ENCODE measurements around the gene CHST11. TPM values are rescaled to one million over a fixed set of nuclear protein-coding genes. Genes with fewer than 3 reads are reported as not detected.

The CHST11 gene
- total and polyA plus RNA-seq, 10 of the 15 experiments (the other 5 are each of a cell fraction or from before 2014, with no cell fraction given): 1.9 to 38.1 (median 17.2) TPM

GRCh38 chr12:104764225-104765091, 307.7 kb downstream of the CHST11 start:
- FAIRE-seq (no peak), ATAC-seq (peak; percentile 60), DNase-seq (ENCODE audit: low read depth, low spot score) (peak; percentile 36)
- ChIA-PET CTCF (no interaction called here), SMC1A (ENCODE audit: uncharacterized antibody, unreplicated experiment) (interaction anchor here (0.7 to 2.6 kb wide), 13 partner anchors 17 to 383 kb away, joined by 3 to 9 read pairs (median 3); no protein-coding TSS in a partner anchor), POLR2A (interaction anchor here (1.7 kb wide), 1 partner anchor 25 kb away, joined by 7 read pairs; no protein-coding TSS in a partner anchor), RAD21 (ENCODE audit: unreplicated experiment) (interaction anchor here (1.0 to 1.8 kb wide), 6 partner anchors 24 to 383 kb away, joined by 3 to 10 read pairs (median 6); no protein-coding TSS in a partner anchor)
- H3K27me3 ChIP-seq (replicated peaks in 1 of 2; ENCODE audit: control insufficient read depth in 2 of 2, insufficient read depth in 2 of 2, low read length in 1 of 2): no peaks in the 10 kb centered on the region
- H3K4me1 ChIP-seq (ENCODE audit: control insufficient read depth, insufficient read depth, low read length): peaks cover 13% of the 10 kb centered on the region
- in situ Hi-C loops (cut with MboI) (no loop called here), intact Hi-C loops (cut with micrococcal nuclease; ENCODE audit: unreplicated experiment) (no loop called here)
- no peak overlapping the region for H3K4me3 ChIP-seq
- no TSS peak for BruUV-seq (replicated peaks)
- no peaks in the 10 kb centered on the region for H3K79me2 ChIP-seq (ENCODE audit: control insufficient read depth, insufficient read depth, low read length)
- H3K36me3 ChIP-seq (ENCODE audit: control insufficient read depth in 2 of 2, insufficient read depth in 2 of 2, low read length in 1 of 2): no peaks in the 10 kb centered on the region; a peak in 2 of 4 replicates
- no peak overlapping the region; the same call in 1 of the 2 replicates for H3K9ac ChIP-seq (ENCODE audit: control insufficient read depth, insufficient read depth, low read length)
- H4K20me1 ChIP-seq (ENCODE audit: control insufficient read depth, insufficient read depth): no peaks in the 10 kb centered on the region; the same call in 1 of the 2 replicates
- no peaks in the 10 kb centered on the region; the same call in 2 of the 3 replicates for H3K9me3 ChIP-seq (replicated peaks; ENCODE audit: control insufficient read depth, insufficient read depth, low read length)
- WGBS (ENCODE audit: insufficient coverage, insufficient replicate concordance, low lambda C conversion rate, missing lambda C conversion rate): 28% methylated on average over 8 of the region's 8 CpGs
- no peak overlapping the region for H3K27ac ChIP-seq (ENCODE audit: control insufficient read depth, insufficient read depth)
- H3K4me2 ChIP-seq (ENCODE audit: control insufficient read depth, insufficient read depth): peak overlapping the region; percentile 47; the same call in 1 of the 2 replicates
- H2AFZ ChIP-seq (ENCODE audit: control insufficient read depth, low read depth, low read length): peak overlapping the region; percentile 37; the same call in 1 of the 2 replicates
- no peak for TF ChIP-seq NRF1 (conservative IDR thresholded peaks at IDR 0.05; ENCODE audit: low read depth, low read length)
- no peak for TF ChIP-seq NR2F1 (conservative IDR thresholded peaks at IDR 0.05)
- no peak for TF ChIP-seq POU2F2 (IDR thresholded peaks at IDR 0.05; ENCODE audit: borderline replicate concordance, low read depth, low read length)
- no peak for TF ChIP-seq USF1 (IDR thresholded peaks at IDR 0.05; ENCODE audit: borderline replicate concordance, extremely low read length, insufficient read depth, low read depth, low read length)
- peak; percentile 46 to 52 for TF ChIP-seq IKZF2 (IDR thresholded peaks at IDR 0.05)
- TF ChIP-seq SPI1 (IDR thresholded peaks at IDR 0.05; ENCODE audit: borderline replicate concordance, insufficient read depth, low read depth, low read length): 0 out of 2 replicates have a peak, but pooled peaks have one; percentile 2
- no peak for TF ChIP-seq CTCF (IDR thresholded peaks at IDR 0.05 in 2 of 3, conservative IDR thresholded peaks at IDR 0.05 in 1 of 3; ENCODE audit: control insufficient read depth in 2 of 3, extremely low read depth in 1 of 3, insufficient read depth in 1 of 3, low read depth in 3 of 3, low read length in 3 of 3)
- TF ChIP-seq MTA2 (IDR thresholded peaks at IDR 0.05; ENCODE audit: low read depth): no peak
- TF ChIP-seq NFYB (IDR thresholded peaks at IDR 0.05; ENCODE audit: insufficient read depth, low read depth, low read length): no peak
- TF ChIP-seq ZNF592 (IDR thresholded peaks at IDR 0.05): no peak
- no peak for TF ChIP-seq MXI1 (IDR thresholded peaks at IDR 0.05; ENCODE audit: low read depth, low read length)
- peak; percentile 84 for TF ChIP-seq RUNX3 (IDR thresholded peaks at IDR 0.05; ENCODE audit: low read length)
- no peak for TF ChIP-seq MEF2A (IDR thresholded peaks at IDR 0.05; ENCODE audit: insufficient read depth, low read depth, low read length)
- TF ChIP-seq IKZF1 (conservative IDR thresholded peaks at IDR 0.05): 0 out of 2 replicates have a peak, but pooled peaks have one; percentile 29
- TF ChIP-seq RAD21 (IDR thresholded peaks at IDR 0.05; ENCODE audit: insufficient read depth, low read depth, low read length): no peak
